AG09319 (cell line): ENCODE results near the gene AGAP2.

Experiments
- DNase-seq: peaks from one replicate; pipeline ENCODE4 v3.0.0-alpha.2; 2010; ENCODE audit warnings: low read depth; ENCODE audit errors: extremely low read depth
- TF ChIP-seq, protein P1 (sequence below): IDR thresholded peaks from 2 replicates; pipeline ENCODE4 v1.5.1; 2011; ENCODE audit warnings: low read depth, mild to moderate bottlenecking, inconsistent platforms, low read length, moderate library complexity

The AGAP2 gene

DNA sequence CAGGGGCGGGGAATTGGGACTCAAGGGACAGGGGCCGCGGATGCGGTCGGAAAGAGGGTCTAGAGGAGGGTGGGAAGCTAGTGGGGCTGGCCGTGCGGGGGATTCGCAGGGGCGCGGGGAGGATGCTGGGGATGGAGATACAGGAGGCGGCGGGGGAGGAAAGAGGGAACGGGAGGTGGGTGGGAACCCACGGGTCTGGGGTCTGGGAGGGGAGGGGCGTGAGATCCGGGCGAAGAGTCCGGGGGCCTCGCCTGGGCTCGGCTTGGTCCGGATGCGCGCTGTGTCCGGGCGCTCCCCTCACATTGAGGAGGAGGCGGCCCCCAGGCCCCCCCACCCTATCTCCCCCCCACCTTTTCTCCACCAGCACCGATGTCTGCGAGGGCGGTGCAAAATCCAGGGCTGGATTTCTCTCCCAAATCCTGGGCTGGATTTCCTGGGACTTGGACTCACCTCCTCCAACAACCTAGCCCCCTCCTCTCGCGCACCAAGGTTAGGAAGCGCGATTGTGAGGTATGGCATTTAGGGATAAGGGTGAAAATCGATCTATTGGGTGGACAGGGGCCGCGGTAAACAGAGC is at the start of gene AGAP2:
Gene AGAP2, minus strand, starts transcription at position 82 of the 577 bp plus-strand sequence. CDS start 496 bp downstream, outside the sequence.
- TF ChIP-seq, protein P1, sequence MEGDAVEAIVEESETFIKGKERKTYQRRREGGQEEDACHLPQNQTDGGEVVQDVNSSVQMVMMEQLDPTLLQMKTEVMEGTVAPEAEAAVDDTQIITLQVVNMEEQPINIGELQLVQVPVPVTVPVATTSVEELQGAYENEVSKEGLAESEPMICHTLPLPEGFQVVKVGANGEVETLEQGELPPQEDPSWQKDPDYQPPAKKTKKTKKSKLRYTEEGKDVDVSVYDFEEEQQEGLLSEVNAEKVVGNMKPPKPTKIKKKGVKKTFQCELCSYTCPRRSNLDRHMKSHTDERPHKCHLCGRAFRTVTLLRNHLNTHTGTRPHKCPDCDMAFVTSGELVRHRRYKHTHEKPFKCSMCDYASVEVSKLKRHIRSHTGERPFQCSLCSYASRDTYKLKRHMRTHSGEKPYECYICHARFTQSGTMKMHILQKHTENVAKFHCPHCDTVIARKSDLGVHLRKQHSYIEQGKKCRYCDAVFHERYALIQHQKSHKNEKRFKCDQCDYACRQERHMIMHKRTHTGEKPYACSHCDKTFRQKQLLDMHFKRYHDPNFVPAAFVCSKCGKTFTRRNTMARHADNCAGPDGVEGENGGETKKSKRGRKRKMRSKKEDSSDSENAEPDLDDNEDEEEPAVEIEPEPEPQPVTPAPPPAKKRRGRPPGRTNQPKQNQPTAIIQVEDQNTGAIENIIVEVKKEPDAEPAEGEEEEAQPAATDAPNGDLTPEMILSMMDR = no peak
- DNase-seq = no peak

DNA sequence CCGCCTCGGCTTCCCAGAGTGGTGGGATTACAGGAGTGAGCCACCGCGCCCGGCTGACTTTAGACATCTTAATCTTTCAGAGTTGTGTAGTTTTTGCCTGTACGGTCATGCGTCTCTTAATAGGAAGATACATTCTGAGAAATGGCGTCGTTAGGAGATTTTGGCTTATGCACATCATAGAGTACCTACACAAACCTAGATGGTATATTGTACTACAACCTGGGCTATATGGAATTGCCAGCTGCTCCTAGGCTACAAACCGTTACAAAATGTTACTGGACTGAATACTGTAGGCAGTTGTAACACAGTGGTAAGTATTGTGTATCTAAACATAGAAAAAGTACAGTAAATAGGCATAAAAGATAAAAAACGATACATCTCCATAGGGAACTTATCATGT is 45.3 kb upstream of the AGAP2 start:
- TF ChIP-seq, protein P1 = no peak
- DNase-seq = no peak

DNA sequence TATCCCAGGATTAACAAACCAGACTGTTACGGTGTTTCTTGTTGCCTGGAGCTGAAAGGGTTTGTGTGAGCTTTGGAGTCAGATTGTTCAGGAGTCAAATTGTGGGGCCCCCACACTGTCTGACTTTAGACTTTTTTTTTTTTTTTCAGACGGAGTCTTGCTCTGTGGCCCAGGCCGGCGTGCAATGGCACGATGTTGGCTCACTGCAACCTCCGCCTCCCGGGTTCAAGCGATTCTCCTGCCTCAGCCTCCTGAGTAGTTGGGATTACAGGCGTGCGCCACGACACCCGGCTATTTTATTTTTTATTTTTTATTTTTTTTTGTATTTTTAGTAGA is 44.9 kb upstream of the AGAP2 start:
- TF ChIP-seq, protein P1 = no peak
- no peak for DNase-seq

DNA sequence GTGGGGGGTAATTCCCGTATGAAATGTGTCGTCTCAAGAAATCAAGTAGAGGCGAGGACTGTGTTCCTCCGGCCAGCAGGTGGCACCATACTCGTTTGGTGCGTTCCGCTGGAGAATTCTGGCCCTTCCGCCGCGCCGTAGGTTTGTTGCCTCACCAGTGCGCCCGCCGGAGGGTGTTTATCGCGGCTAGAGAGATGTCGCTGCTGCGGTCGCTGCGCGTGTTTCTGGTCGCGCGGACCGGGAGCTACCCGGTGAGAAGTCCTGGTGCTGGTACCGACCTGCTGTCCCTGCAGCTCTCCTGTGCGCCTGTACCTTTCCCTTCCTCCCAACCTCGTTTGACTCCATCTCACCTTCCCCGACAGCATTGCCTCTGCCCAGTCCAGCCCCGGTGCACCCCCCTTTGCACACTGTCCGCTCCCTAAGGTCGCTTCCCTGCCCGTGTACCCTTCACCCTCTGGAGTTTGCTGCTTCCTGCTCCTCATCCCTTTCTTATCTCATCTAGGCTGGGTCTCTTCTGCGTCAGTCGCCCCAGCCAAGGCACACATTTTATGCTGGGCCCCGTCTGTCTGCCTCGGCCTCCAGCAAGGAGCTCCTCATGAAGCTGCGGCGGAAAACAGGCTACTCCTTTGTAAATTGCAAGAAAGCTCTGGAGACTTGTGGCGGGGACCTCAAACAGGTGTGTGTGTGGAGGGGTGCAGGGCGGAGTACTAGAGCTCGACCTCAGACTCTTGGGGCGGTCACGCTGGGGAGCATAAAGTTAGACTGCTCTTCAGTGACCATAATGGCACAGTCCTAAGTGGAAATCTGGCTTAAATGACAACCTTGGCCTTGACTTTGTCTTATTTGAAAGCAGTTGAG is 44.3 kb upstream of the AGAP2 start, which contains the start of gene TSFM:
Gene TSFM, plus strand, starts transcription at position 180 of the 858 bp plus-strand sequence. Its CDS starts 15 bp downstream, at position 195.
- TF ChIP-seq, protein P1 = peak; percentile 91
- DNase-seq = peak; percentile 86

DNA sequence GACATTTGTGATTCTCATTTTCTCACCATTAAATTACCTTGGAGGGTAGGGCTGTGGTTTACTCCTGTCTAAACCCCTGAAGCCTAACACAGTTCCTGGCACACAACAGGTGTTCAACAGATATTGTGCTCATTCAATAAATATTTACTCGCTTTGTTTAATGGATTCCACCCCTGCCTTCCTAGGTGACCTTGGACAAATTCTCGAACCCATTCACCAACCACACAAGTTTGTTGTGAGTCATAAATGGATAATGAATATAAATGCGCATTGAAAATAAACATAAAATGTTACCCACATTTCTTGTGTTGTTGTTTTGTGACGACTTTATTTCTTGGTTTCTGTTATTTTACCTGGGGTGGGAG is 43.7 kb upstream of the AGAP2 start:
- TF ChIP-seq, protein P1 = no peak
- no peak for DNase-seq

DNA sequence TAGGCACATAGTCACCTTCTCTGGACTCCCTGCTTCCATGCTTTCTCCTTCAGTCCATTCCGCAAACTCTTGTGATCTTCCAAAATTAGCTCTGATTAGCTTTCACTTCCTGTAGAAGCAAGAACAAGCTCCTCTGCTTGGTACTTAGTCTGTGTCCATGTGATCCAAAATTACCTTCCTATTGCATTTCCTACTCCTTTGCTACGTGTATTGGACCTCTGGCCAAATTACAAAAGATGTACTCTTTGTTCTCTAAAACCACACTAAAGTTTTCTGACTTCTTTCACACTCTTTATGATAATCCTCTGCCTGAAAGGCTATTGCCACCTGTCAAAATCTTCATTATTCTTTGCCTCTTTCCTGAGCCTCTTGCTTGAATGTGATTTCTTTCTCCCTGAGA is 43.3 kb upstream of the AGAP2 start:
- DNase-seq = no peak
- TF ChIP-seq, protein P1 = no peak

DNA sequence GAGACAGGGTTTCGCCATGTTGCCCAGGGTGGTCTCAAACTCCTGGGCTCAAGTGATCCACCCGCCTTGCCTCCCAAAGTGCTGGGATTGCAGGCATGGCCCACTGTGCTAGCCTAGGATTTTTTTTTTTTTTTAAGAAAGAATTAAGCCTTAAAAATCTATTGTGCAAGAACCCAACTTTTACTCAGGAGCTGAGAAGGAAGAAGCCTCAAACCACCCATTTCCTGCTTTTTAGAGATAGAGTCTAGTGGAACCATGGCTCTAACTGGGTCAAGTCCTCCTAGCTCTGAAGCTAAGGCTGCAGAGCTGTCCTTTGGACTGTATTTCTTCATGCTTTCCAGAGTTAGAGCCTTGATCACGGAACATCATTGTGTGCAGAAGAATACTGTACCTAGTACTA is 42.7 kb upstream of the AGAP2 start:
- TF ChIP-seq, protein P1 = no peak
- DNase-seq = no peak
